Activated B cell treated with CpG ODN at 0.5 μM for 24 hours (primary cell): ENCODE results near the gene TMEM256. TPM values are rescaled to one million over a fixed set of nuclear protein-coding genes. Genes with fewer than 3 reads are reported as not detected.
A peak's percentile ranks its signal among the peaks of the same experiment; 100 is the strongest.

Experiments
- ATAC-seq: fragments of 200-7000 bp; cut with Tn5 transposase; one replicate; pipeline ENCODE4 v1.10.0; 2021; ENCODE audit warnings: low read depth, mild to moderate bottlenecking, moderate library complexity
- CTCF ChIA-PET: fragments of 350-600 bp; sonication (Branson Sonifier 250); formaldehyde crosslinking; loops from one replicate; lab custom pipeline; 2021; ENCODE audit warnings: antibody characterized with exemption; lab: Charles Lee
- POLR2A ChIA-PET: fragments of 350-600 bp; sonication (Branson Sonifier 250); formaldehyde crosslinking; loops from one replicate; lab custom pipeline; 2021; ENCODE audit warnings: antibody characterized with exemption; lab: Charles Lee
- DNase-seq: peaks from one replicate; pipeline ENCODE4 v3.0.0; 2022
- H3K27ac Mint-ChIP-seq: one replicate; pipeline ENCODE4 v1.8.0; 2020; ENCODE audit warnings: mixed read lengths
- H3K27me3 Mint-ChIP-seq: one replicate; pipeline ENCODE4 v1.8.0; 2021; ENCODE audit warnings: mixed read lengths
- H3K36me3 Mint-ChIP-seq: one replicate; pipeline ENCODE4 v1.8.0; 2021; ENCODE audit warnings: low read depth, mixed read lengths
- H3K4me1 Mint-ChIP-seq: one replicate; pipeline ENCODE4 v1.8.0; 2021; ENCODE audit warnings: mixed read lengths
- H3K4me3 Mint-ChIP-seq: one replicate; pipeline ENCODE4 v1.8.0; 2020; ENCODE audit warnings: mild to moderate bottlenecking, mixed read lengths
- H3K9me3 Mint-ChIP-seq: one replicate; pipeline ENCODE4 v1.8.0; 2020; ENCODE audit warnings: mixed read lengths
- CTCF ChIP-seq: fragments of 200-600 bp; IDR thresholded peaks from one replicate; pipeline ENCODE4 v1.8.0; 2022; ENCODE audit warnings: antibody characterized with exemption, mild to moderate bottlenecking
- intact Hi-C: fragments of 100-400 bp; cut with micrococcal nuclease; formaldehyde crosslinking; loops from one replicate; pipeline ENCODE4 v1.15.1; 2024
- total RNA-seq: library from RNA; stranded (reverse); gene quantifications from 2 replicates; pipeline ENCODE4 v1.2.3, GENCODE V29; 2022

TMEM256 gene
- total RNA-seq, 1 donor from 2014 or later = 98.2 TPM

- Mint-ChIP-seq H3K4me1 (peaks cover 44% of the 10 kb centered on the region), H3K4me3 (no peak overlapping the region), H3K27ac (no peak overlapping the region), H3K9me3 (no peaks in the 10 kb centered on the region), H3K27me3 (peaks cover 62% of the 10 kb centered on the region), H3K36me3 (no peaks in the 10 kb centered on the region)
- TF ChIP-seq CTCF = no peak
- intact Hi-C loops = no loop called here
- CTCF ChIA-PET = no interaction called here
- ATAC-seq (no peak), DNase-seq (no peak)
- POLR2A ChIA-PET = interaction anchor here (0.6 to 2.6 kb wide), 9 partner anchors 8 to 413 kb away, joined by 3 to 18 read pairs (median 4); partner anchors contain the start of genes NAA38, POLR2A, TMEM102 and ZBTB4
Measured at GRCh38 chr17:7443499-7444485, 39.9 kb upstream of the TMEM256 start.

DNA sequence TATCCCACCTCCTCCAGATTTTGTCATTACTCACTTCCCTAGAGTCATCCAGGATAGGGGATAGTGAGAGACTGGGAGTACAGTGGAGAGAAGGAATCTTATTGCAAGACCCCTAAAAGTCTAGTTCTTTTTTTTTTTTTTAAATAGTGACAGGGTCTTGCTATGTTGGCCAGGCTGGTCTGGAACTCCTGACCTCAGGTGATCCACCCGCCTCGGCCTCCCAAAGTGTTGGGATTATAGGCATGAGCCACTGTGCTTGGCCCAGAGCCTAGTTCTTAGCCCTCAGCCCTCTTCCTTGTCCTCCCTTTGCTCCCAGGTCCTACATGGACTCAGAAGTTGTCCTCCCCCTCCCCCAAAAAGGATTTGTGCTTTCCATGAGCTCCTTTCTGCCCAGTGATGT, 38.2 kb upstream of the TMEM256 start:
- Mint-ChIP-seq H3K36me3 (peaks cover 3% of the 10 kb centered on the region), H3K4me3 (no peak overlapping the region), H3K4me1 (peaks cover 57% of the 10 kb centered on the region), H3K27me3 (peaks cover 60% of the 10 kb centered on the region), H3K9me3 (no peaks in the 10 kb centered on the region), H3K27ac (no peak overlapping the region)
- ChIA-PET CTCF (no interaction called here), POLR2A (interaction anchor here (3.3 kb wide), 1 partner anchor 42 kb away, joined by 30 read pairs; the partner anchor contains the start of gene POLR2A)
- ATAC-seq = no peak
- intact Hi-C loops = no loop called here
- no peak for DNase-seq
- no peak for TF ChIP-seq CTCF

- no peak overlapping the region for H3K4me3 Mint-ChIP-seq
- no peak for ATAC-seq
Measured at GRCh38 chr17:7441266-7441665, 37.4 kb upstream of the TMEM256 start.

DNA sequence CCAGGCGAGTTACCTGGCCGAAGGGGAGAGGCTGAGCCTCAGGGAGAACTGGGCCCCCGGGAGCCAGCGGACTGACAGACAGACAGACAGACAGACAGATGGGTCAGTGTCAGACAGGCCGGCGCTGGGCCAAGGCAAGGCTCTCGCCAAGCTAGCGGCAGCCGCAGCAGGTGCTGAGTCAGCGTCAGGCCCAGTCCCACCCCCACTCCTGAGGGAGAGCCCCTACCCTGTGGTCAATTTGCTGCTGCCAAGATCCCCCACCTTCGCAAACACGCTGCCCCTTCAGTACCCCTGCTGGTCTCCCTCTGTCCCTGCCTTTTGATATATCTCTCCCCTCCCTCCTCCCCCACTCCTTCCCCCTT, 36.9 kb upstream of the TMEM256 start:
- Mint-ChIP-seq H3K27ac (no peak overlapping the region), H3K27me3 (peaks cover 52% of the 10 kb centered on the region), H3K9me3 (no peaks in the 10 kb centered on the region), H3K4me3 (no peak overlapping the region), H3K36me3 (peaks cover 4% of the 10 kb centered on the region), H3K4me1 (peaks cover 61% of the 10 kb centered on the region)
- ChIA-PET CTCF (interaction anchor here (1.0 kb wide), 1 partner anchor 84 kb away, joined by 4 read pairs; no protein-coding TSS in a partner anchor), POLR2A (interaction anchor here (0.6 to 3.3 kb wide), 8 partner anchors 38 to 253 kb away, joined by 3 to 30 read pairs (median 4); partner anchors contain the start of genes MPDU1 and POLR2A)
- TF ChIP-seq CTCF = no peak
- intact Hi-C loops = no loop called here
- DNase-seq (peak; percentile 32), ATAC-seq (no peak)

More at GRCh38 chr17:7441266-7441665, 37.4 kb upstream of the TMEM256 start:
- POLR2A ChIA-PET = interaction anchor here (0.6 to 3.3 kb wide), 7 partner anchors 37 to 254 kb away, joined by 3 to 30 read pairs (median 4); partner anchors contain the start of genes MPDU1 and POLR2A
- Mint-ChIP-seq H3K27me3 (peaks cover 54% of the 10 kb centered on the region), H3K4me1 (peaks cover 61% of the 10 kb centered on the region), H3K27ac (no peak overlapping the region), H3K9me3 (no peaks in the 10 kb centered on the region), H3K36me3 (peaks cover 3% of the 10 kb centered on the region)
- intact Hi-C loops = no loop called here
- no peak for TF ChIP-seq CTCF
- DNase-seq = no peak
- CTCF ChIA-PET = interaction anchor here (1.0 kb wide), 1 partner anchor 85 kb away, joined by 4 read pairs; no protein-coding TSS in a partner anchor
